Astrocyte of the cerebellum (primary cell): ENCODE measurements around the gene MRPL14.

ENCODE experiments used
- DNase-seq: peaks from one replicate; pipeline ENCODE4 v3.0.0-alpha.2; 2011; ENCODE audit warnings: low read depth
- H3K4me3 ChIP-seq: 2 replicates; pipeline ENCODE4 v1.5.1; 2011; ENCODE audit warnings: mild to moderate bottlenecking, low read depth, low read length, moderate library complexity
- CTCF ChIP-seq: IDR thresholded peaks from 2 replicates; pipeline ENCODE4 v1.5.1; 2012; ENCODE audit warnings: low read length, low read depth, moderate library complexity, mild to moderate bottlenecking; ENCODE audit errors: missing control alignments
- in situ Hi-C: cut with HindIII; loops from 2 replicates; pipeline ENCODE4 v1.10.0; 2017; ENCODE audit warnings: low sequenced_read_pairs

MRPL14 gene

GRCh38 chr6:44151348-44152108 is 24.3 kb upstream of the MRPL14 start:
- TF ChIP-seq CTCF, result peak; percentile 98
- in situ Hi-C loops, result loop anchor here (5.0 kb wide), 1 partner anchor 44 kb away; no protein-coding TSS in a partner anchor
- H3K4me3 ChIP-seq, result no peak overlapping the region
- peak; percentile 34 for DNase-seq

GRCh38 chr6:44150317-44150917 is 23.2 kb upstream of the MRPL14 start:
- in situ Hi-C loops, result loop anchor here (5.0 kb wide), 1 partner anchor 43 kb away; no protein-coding TSS in a partner anchor
- H3K4me3 ChIP-seq, result no peak overlapping the region
- TF ChIP-seq CTCF, result no peak
- no peak for DNase-seq

GRCh38 chr6:44149369-44150012 is 22.2 kb upstream of the MRPL14 start:
- no peak overlapping the region for H3K4me3 ChIP-seq
- TF ChIP-seq CTCF, result no peak
- in situ Hi-C loops, result loop anchor here (5.0 kb wide), 1 partner anchor 42 kb away; no protein-coding TSS in a partner anchor
- DNase-seq, result no peak

- TF ChIP-seq CTCF, result no peak
- H3K4me3 ChIP-seq, result no peak overlapping the region
- in situ Hi-C loops, result no loop called here
- no peak for DNase-seq
Measured at GRCh38 chr6:44148306-44148705, 21.1 kb upstream of the MRPL14 start.

GRCh38 chr6:44147256-44147655 is 20.0 kb upstream of the MRPL14 start:
- in situ Hi-C loops, result no loop called here
- no peak for TF ChIP-seq CTCF
- no peak overlapping the region for H3K4me3 ChIP-seq
- DNase-seq, result no peak

- DNase-seq, result no peak
- H3K4me3 ChIP-seq, result no peak overlapping the region
- in situ Hi-C loops, result no loop called here
- TF ChIP-seq CTCF, result no peak
Measured at GRCh38 chr6:44146685-44147084, 19.4 kb upstream of the MRPL14 start.
